ENCODE results near the gene FBXO30. TPM values are rescaled to one million over a fixed set of nuclear protein-coding genes. Genes with fewer than 3 reads are reported as not detected.

Gene FBXO30
- total and polyA plus RNA-seq, 9 of the 15 experiments (the other 6 are each of a cell fraction or from before 2014, with no cell fraction given) = 3.6 to 12.8 (median 7.1) TPM

DNA sequence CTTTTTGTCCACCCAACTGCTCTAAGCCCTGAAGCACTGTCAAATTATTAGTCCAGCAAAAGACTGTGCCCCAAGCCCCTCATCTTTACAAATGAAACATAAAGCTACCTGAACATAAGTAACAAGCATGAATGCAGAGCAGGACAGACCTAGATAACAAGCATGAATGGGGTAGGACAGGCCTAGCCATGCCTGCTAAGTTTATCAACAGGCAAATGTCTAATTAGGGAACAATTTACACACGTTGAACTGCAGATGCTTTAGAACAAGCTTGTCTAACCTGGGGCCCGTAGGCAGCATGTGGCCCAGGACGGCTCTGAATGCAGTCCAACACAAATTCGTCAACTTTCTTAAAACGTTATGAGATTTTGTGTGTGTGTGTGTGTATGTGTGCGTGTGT lies 13.6 kb downstream of the FBXO30 start:
- FAIRE-seq (peak; percentile 63), DNase-seq (ENCODE audit: extremely low read depth in 1 of 4, low spot score in 3 of 4) (no peak), ATAC-seq (peak; percentile 49)
- Histone ChIP-seq H3K4me1 (replicated peaks in 1 of 2; ENCODE audit: control insufficient read depth in 2 of 2, insufficient read depth in 2 of 2, low read length in 2 of 2) (no peaks in the 10 kb centered on the region; a peak in 1 of 5 replicates), H3K27ac (ENCODE audit: extremely low read depth, low read depth, low read length) (no peak overlapping the region), H3K4me2 (ENCODE audit: insufficient read depth, low read length) (no peak overlapping the region), H2AFZ (ENCODE audit: low read depth, low read length) (no peak overlapping the region), H3K9ac (ENCODE audit: insufficient read depth in 1 of 2, low read depth in 2 of 2, low read length in 2 of 2) (no peak overlapping the region), H3K9me1 (ENCODE audit: control insufficient read depth, insufficient read depth, low read length) (peaks cover 3% of the 10 kb centered on the region), H3K27me3 (ENCODE audit: control insufficient read depth in 2 of 2, insufficient read depth in 2 of 2, low read length in 2 of 2) (no peaks in the 10 kb centered on the region), H3K79me2 (ENCODE audit: control insufficient read depth, insufficient read depth, low read length) (peaks cover 100% of the 10 kb centered on the region), H4K20me1 (replicated peaks; ENCODE audit: control insufficient read depth, insufficient read depth, low read length) (peaks cover 12% of the 10 kb centered on the region), H3K4me3 (no peak overlapping the region), H3K9me3 (replicated peaks; ENCODE audit: control insufficient read depth, insufficient read depth, low read depth, low read length) (no peaks in the 10 kb centered on the region), H3K36me3 (ENCODE audit: control insufficient read depth, insufficient read depth, low read length) (peaks cover 74% of the 10 kb centered on the region)
- no TSS peak for BruUV-seq (replicated peaks)
- intact Hi-C loops (cut with micrococcal nuclease) (no loop called here), in situ Hi-C loops (cut with MboI) (no loop called here)
- ChIA-PET POLR2A (interaction anchor here (0.5 to 3.2 kb wide), 3 partner anchors 11 to 1273 kb away, joined by 4 to 22 read pairs (median 12); no protein-coding TSS in a partner anchor), CTCF (ENCODE audit: low intra/inter-chr PET ratio) (no interaction called here)
- TF ChIP-seq, protein P1, sequence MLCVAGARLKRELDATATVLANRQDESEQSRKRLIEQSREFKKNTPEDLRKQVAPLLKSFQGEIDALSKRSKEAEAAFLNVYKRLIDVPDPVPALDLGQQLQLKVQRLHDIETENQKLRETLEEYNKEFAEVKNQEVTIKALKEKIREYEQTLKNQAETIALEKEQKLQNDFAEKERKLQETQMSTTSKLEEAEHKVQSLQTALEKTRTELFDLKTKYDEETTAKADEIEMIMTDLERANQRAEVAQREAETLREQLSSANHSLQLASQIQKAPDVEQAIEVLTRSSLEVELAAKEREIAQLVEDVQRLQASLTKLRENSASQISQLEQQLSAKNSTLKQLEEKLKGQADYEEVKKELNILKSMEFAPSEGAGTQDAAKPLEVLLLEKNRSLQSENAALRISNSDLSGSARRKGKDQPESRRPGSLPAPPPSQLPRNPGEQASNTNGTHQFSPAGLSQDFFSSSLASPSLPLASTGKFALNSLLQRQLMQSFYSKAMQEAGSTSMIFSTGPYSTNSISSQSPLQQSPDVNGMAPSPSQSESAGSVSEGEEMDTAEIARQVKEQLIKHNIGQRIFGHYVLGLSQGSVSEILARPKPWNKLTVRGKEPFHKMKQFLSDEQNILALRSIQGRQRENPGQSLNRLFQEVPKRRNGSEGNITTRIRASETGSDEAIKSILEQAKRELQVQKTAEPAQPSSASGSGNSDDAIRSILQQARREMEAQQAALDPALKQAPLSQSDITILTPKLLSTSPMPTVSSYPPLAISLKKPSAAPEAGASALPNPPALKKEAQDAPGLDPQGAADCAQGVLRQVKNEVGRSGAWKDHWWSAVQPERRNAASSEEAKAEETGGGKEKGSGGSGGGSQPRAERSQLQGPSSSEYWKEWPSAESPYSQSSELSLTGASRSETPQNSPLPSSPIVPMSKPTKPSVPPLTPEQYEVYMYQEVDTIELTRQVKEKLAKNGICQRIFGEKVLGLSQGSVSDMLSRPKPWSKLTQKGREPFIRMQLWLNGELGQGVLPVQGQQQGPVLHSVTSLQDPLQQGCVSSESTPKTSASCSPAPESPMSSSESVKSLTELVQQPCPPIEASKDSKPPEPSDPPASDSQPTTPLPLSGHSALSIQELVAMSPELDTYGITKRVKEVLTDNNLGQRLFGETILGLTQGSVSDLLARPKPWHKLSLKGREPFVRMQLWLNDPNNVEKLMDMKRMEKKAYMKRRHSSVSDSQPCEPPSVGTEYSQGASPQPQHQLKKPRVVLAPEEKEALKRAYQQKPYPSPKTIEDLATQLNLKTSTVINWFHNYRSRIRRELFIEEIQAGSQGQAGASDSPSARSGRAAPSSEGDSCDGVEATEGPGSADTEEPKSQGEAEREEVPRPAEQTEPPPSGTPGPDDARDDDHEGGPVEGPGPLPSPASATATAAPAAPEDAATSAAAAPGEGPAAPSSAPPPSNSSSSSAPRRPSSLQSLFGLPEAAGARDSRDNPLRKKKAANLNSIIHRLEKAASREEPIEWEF (CRISPR knock-in tag; IDR thresholded peaks at IDR 0.05) = no peak
- TF ChIP-seq NCOR1 (IDR thresholded peaks at IDR 0.05) = no peak
- no peak for TF ChIP-seq ZNF12 (CRISPR knock-in tag; IDR thresholded peaks at IDR 0.05)
- peak; percentile 30 for TF ChIP-seq POLR2B (IDR thresholded peaks at IDR 0.05; ENCODE audit: low read depth, partially characterized antibody)
- 76% methylated on average over 6 of the region's 6 CpGs for WGBS (ENCODE audit: insufficient coverage, low coverage, missing lambda C conversion rate)

Data from K562 (cell line).